Stimulated activated CD8-positive, alpha-beta memory T cell treated with anti-CD3 and anti-CD28 coated beads, Interleukin-15, amount 100 ng/mL, for 48 hours (primary cell): ENCODE data around the gene PTPRU.
"Not testable (repeated sequence)": the region's sequence is repeated elsewhere in the genome, so short reads cannot be mapped to it uniquely, and the experiment has no call there.

ENCODE experiments used
- DNase-seq, 2 donors: peaks; one replicate each; pipeline ENCODE4 v3.0.0-alpha.2; 2020; ENCODE audit warnings: low read depth in 2 of 2

The PTPRU gene

GRCh38 chr1:29222260-29222659 is 14.1 kb upstream of the PTPRU start:
- not testable (repeated sequence) for DNase-seq

- no peak for DNase-seq
Observed at GRCh38 chr1:29222686-29223085, 13.6 kb upstream of the PTPRU start.

- no peak for DNase-seq
Observed at GRCh38 chr1:29223521-29223920, 12.8 kb upstream of the PTPRU start.

GRCh38 chr1:29224356-29224837 is 11.9 kb upstream of the PTPRU start:
- no peak for DNase-seq

- DNase-seq: no peak
Observed at GRCh38 chr1:29225361-29225760, 11.0 kb upstream of the PTPRU start.

GRCh38 chr1:29227511-29227910 is 8.8 kb upstream of the PTPRU start:
- DNase-seq: no peak

- DNase-seq: no peak
Observed at GRCh38 chr1:29230204-29230552, 6.1 kb upstream of the PTPRU start.

- peak; percentile 90 to 93 for DNase-seq
Observed at GRCh38 chr1:29230553-29231378, 5.6 kb upstream of the PTPRU start, which contains the start of gene MECR. Gene MECR (minus strand): TSS chr1:29230934. CDS start chr1:29230906, 28 bp downstream.

GRCh38 chr1:29232387-29232786 is 3.9 kb upstream of the PTPRU start:
- no peak for DNase-seq

- no peak for DNase-seq
Observed at GRCh38 chr1:29233693-29234092, 2.6 kb upstream of the PTPRU start.

- no peak for DNase-seq
Observed at GRCh38 chr1:29234471-29234870, 1.9 kb upstream of the PTPRU start.

- not testable (repeated sequence) for DNase-seq
Observed at GRCh38 chr1:29234881-29235280, 1.4 kb upstream of the PTPRU start.

GRCh38 chr1:29236712-29237128 is 398 bp downstream of the PTPRU start:
- DNase-seq: no peak

- DNase-seq: no peak
Observed at GRCh38 chr1:29237129-29237821, 953 bp downstream of the PTPRU start.

GRCh38 chr1:29237852-29238619 is 1.7 kb downstream of the PTPRU start:
- DNase-seq: no peak

- DNase-seq: no peak
Observed at GRCh38 chr1:29238620-29239002, 2.3 kb downstream of the PTPRU start.

- DNase-seq: no peak
Observed at GRCh38 chr1:29239142-29239541, 2.8 kb downstream of the PTPRU start.

GRCh38 chr1:29240400-29240837 is 4.1 kb downstream of the PTPRU start:
- no peak for DNase-seq

- DNase-seq: no peak
Observed at GRCh38 chr1:29240986-29241385, 4.7 kb downstream of the PTPRU start.

- no peak for DNase-seq
Observed at GRCh38 chr1:29243023-29243870, 6.9 kb downstream of the PTPRU start.

- no peak for DNase-seq
Observed at GRCh38 chr1:29243871-29244200, 7.5 kb downstream of the PTPRU start.
